Activated CD4-positive, CD25-positive, alpha-beta regulatory T cell treated with anti-CD3 and anti-CD28 coated beads, Interleukin-2, amount 50 U/mL, for 72 hours (primary cell): ENCODE measurements around the gene DTX4.
A peak's percentile ranks its signal among the peaks of the same experiment; 100 is the strongest.

ENCODE experiments used
- DNase-seq: peaks from one replicate; pipeline ENCODE4 v3.0.0; 2021

The DTX4 gene

GRCh38 chr11:59173080-59173963 is 1.4 kb downstream of the DTX4 start:
- no peak for DNase-seq

DNA sequence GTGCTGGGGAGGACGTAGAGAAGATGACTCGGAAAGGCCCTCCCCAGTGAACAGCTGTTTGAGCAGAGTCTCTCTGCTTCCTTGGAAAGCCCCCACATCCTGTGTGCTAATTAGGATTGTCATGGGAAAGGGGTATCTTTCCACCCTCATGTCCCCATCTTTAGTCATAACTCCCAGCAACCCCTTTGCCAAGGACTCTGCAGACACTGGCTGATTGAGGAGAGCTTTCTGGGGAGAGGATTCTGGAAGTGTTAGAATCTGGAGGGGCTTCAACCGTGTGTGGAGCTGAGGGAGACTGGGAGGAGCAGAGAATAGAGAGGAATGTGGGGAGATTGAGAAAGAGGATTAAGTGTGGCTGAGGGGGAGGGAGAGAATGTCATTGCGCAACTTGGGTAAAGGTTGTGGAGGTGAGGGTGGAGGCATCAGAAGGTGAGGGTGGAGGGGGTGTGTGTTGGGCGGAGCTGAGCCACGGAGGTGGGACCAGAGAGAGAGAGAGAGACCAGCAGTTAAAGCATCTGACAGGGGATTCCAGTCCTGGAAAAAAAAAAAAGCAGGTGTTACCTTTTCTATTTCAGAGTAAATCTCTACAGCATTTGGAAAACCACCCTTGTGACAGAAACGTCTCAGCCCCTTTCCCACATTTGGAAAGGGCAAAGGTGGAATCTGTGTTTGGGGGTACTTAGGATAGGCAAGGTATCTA is 2.2 kb downstream of the DTX4 start:
- no peak for DNase-seq

- no peak for DNase-seq
Measured at GRCh38 chr11:59174664-59175033, 2.7 kb downstream of the DTX4 start.

DNA sequence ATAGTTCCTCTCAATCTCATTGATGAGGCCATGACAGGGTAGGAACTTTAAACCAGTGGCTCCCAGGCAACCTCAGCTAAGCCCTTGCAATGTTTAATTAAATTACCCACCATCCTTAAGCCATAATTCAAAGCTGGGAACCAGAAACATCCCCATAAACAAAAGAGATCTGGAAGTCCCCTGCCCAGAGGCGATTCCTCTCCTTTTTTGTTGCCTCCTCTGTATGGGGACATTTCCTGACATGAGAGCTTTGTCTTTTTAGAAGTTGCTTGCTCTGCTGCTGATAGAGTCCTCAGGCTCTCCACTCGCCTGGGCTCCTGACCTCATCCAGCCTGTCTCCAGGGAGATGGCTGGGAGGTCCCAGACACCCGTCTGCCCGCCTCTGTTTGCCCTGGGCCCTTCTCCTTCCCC is 3.2 kb downstream of the DTX4 start:
- no peak for DNase-seq

DNA sequence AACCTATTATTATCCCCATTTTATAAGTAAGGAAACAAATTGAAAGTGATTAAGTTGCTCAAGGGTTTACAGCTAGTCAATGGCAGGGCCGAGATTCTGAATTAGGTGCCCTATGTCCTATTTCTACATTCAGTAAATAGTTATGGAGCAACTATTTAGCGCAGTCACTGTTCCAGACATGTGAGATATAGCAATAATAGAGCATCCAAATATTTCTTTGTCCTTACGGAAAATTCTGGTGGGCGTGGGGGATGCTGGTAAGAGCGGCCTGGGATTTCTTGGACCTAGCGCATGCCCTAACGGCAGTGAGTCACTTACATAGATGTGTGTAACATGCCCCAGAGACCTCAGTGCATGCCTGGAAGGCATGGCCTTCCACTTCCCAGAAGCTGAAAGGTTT is 4.4 kb downstream of the DTX4 start:
- DNase-seq, result no peak

DNA sequence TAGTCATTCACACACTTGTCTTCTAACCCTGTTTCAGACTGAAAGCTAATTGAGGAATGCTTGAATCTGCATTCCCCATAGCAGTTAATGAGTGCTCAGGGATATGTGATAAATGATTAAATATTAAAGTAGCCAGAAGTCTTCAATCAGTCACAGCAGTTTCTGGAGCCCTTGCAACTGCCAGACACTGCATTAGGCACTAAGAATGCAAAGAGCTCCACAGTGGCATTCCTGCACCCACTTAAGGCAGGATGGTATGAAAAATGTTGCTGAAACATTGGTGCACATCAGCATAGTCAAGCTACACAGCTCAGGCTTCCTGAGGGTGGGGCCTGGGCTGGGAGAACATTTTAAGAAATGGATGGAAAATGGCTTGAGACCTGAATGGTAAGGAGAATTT is 6.5 kb downstream of the DTX4 start:
- DNase-seq, result no peak

GRCh38 chr11:59179121-59179520 is 7.2 kb downstream of the DTX4 start:
- no peak for DNase-seq

- no peak for DNase-seq
Measured at GRCh38 chr11:59180168-59180776, 8.3 kb downstream of the DTX4 start.

- no peak for DNase-seq
Measured at GRCh38 chr11:59180907-59181306, 9.0 kb downstream of the DTX4 start.

DNA sequence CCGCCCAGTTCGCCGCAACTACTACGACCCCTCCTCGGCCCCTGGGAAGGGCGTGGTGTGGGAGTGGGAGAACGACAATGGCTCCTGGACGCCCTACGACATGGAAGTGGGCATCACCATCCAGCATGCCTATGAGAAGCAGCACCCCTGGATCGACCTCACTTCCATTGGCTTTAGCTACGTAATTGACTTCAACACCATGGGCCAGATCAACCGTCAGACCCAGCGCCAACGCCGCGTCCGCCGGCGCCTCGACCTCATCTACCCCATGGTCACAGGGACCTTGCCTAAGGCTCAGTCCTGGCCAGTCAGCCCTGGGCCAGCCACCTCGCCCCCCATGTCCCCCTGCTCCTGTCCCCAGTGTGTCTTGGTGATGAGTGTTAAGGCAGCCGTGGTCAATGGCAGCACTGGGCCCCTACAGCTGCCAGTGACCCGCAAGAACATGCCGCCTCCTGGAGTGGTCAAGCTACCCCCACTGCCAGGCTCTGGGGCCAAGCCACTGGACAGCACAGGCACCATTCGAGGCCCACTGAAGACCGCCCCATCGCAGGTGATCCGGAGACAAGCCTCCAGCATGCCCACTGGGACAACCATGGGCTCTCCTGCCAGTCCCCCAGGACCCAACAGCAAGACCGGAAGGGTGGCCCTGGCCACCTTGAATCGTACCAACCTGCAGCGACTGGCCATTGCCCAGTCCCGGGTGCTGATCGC is 10.0 kb downstream of the DTX4 start:
- no peak for DNase-seq

GRCh38 chr11:59182457-59183151 is 10.7 kb downstream of the DTX4 start:
- DNase-seq, result no peak

DNA sequence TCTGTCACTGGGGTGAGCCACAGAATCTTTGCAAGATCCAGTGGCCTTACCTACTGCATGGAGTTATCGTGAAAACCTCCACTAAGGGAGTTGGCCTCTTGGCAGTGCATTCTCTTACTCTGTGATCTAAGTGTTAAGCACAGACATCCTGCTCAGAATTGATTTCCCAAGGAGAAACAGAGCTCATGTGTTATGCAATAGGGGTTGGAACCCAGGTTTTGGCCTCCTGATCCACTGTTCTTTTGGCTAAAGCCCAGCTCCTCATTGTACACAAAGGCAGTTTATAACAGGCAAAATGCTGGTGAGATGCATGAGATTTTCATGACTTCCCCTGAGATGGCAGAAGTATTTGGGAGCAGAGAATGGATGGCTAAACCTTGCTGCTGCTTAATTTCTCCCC is 11.8 kb downstream of the DTX4 start:
- DNase-seq, result no peak

- no peak for DNase-seq
Measured at GRCh38 chr11:59184691-59185339, 12.9 kb downstream of the DTX4 start.

DNA sequence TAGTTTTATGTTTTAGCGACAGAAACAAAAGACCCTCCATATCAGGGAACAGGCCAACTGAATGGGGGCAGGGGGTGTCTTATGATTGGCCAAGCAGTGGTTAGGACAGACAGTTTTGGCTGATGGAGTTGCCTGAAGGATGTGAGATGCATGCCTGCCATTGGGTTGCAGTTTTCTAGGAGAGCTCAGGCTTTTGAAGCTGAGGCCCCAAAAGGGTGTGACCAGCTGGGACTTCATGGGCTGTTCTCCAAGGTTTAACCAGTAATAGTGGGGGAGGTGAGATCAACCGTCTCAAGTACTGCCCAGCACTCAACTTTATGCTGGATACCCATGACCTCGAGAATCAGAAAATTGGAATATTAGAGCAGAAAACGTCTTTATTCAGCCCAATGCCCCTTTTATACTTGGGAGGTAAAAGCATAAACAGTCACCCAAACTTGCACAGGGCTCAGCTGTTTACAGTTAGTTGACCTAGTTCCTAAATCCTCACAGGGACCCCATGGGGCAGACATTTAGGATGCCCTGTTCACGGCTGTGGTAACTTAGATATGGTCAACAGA is 13.5 kb downstream of the DTX4 start:
- DNase-seq, result no peak

GRCh38 chr11:59186130-59186594 is 14.2 kb downstream of the DTX4 start:
- peak; percentile 54 for DNase-seq

DNA sequence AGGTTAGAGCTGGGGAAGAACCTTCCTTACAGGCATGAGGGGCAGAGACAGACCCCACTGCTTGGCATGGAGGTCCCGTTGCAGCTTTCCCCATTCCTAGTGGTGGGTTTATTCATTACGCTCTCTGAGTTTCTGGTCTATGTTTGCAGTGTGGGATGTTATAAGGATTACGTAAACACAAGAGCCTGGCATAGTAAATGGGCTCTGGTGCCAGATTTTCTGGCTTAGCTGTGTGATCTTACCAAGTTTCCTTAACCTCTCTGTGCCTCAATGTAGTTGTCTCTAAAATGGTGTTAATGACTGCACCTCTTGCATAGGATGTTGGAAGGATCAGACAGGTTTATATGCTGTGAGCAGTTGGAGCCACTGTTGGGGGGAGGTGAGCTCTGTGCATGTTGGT is 15.1 kb downstream of the DTX4 start:
- DNase-seq, result no peak

GRCh38 chr11:59187587-59187986 is 15.7 kb downstream of the DTX4 start:
- DNase-seq, result no peak

GRCh38 chr11:59188954-59189353 is 17.0 kb downstream of the DTX4 start:
- DNase-seq, result no peak

DNA sequence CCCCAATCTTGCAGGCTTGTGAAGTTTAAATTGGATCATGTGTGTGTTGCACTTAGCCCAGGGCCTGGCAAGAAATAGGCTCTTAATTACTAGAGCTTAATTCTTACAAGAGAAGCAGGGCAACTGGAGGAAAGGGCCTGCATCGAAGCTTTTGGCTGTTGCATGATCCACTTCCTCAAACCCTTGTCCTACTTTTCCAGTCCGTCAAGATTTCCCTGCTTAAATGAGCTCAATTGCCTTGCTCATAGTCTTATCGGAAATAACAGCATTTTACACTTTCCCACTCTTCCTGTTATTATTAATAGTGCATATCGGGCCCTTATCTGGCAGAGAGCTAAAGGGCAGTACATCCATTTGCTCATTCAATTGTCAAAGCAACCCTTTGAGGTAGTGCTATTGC is 18.1 kb downstream of the DTX4 start:
- no peak for DNase-seq

DNA sequence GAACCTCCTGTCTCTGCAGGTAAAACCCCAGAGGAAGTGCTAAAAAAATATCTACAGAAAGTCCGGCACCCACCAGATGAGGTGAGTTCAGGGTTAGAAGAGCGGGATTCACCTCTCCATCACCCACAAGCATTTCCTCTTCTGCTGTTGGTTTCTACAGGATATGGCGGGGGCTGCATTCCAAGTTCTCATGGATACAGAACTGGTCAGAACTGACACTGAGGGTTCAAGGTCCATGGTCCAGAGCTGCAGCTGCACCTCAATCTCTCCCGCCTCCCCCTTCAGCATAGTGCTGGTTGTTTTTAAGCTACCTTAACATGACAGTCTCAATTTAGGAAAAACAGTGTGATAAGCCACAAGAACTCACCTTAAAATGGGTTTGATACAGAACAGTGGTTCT is 19.2 kb downstream of the DTX4 start:
- no peak for DNase-seq

DNA sequence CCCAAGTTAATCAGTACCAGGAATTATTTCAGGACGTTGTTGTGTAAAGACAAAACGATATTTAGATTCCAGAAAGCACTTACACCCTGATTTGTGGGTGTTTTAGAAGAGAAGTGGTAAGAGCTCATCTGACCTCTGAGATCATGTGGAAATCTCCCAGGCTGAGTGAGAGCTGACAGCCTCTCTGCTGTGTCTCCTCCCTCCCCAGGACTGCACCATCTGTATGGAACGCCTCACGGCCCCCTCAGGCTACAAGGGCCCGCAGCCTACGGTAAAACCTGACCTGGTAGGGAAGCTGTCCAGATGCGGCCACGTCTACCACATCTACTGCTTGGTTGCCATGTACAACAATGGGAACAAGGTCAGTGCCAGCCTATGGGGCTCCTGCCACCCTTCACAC is 20.0 kb downstream of the DTX4 start:
- DNase-seq, result no peak
